Activated CD4-positive, alpha-beta T cell treated with anti-CD3 and anti-CD28 coated beads for 1 hour (primary cell): ENCODE results near the gene CBX1.
"Not testable (repeated sequence)": the region's sequence is repeated elsewhere in the genome, so short reads cannot be mapped to it uniquely, and the experiment has no call there.

Source experiments
- DNase-seq: peaks from one replicate; pipeline ENCODE4 v3.0.0-alpha.2; 2020

The CBX1 gene

DNA sequence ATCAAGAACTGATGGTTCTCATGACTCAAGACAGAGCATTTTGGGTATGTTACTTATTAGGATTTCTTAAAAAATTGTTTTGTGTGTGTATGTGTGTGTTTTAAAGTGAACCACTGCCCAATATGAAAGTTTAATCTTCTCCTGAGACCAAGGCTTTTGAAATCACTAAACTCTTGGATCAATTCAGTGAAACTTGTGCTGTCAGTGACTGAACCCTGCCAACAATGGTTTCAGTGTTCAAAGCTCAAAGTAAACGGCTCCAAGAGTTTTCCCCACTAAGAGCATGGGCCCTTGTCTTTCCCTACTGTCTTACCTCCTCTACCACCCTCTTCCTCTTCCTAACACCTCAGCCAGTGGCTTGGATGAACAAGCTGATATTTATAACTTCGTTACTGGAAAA is 31.1 kb downstream of the CBX1 start:
- no peak for DNase-seq

DNA sequence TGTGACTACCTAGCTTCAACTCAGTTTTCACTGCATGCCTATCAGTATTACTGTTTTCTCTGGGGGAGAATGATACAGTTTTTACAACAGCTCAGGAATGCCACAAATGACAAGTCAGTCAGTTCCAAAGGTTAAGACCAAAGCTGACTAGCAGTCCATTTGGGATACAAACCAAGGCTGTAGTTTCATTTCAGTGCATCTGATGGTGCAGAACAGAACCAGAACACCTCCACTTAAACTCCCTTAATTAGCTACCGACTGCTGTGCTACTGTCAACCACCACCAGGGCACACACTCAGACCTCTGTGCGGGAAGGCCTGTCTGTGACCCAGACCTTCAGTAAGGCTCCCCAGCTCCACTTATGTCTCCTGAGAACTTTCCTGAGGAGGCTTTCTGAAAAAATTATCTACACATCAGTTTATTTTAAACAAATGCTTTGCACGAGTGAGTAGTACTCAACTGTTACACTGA is 32.8 kb downstream of the CBX1 start:
- no peak for DNase-seq

GRCh38 chr17:48067808-48068207 is 33.5 kb downstream of the CBX1 start:
- DNase-seq: not testable (repeated sequence)

DNA sequence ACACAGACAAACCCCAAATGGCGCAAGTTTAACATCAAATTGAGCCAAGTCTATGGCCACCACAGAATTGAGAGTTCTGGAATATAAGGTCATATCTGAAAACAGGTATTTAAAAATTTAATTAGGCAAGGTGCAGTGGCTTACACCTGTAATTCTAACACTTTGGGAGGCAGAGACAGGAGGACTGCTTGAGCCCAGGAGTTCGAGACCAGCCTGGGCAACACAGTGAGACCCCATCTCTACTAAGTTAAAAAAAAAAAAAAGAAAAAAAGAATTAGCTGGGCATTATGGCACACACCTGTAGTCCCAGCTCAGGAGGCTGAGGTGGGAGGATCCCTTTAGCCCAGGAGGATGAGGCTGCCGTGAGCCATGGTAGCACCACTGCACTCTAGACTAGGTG is 34.0 kb downstream of the CBX1 start:
- DNase-seq: no peak

DNA sequence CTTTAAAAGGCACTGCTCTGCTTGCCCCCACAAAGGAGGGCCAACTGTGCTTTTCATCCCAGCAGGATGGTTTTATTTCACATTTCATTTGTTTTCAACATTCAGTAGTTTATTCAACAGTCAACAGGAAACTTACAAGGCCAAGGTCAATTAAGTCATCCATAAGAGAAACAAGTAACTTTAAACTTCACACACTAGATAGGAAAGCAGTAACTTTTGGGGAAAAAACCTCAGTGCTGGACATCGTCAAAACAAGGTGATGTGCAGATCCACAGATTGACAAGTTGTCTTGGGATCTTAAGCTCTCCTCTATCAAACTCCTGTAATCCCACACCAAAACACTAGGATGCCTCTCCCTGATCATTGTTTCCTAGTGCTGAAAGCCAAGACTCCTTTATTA is 34.6 kb downstream of the CBX1 start:
- no peak for DNase-seq

GRCh38 chr17:48066192-48066591 is 35.1 kb downstream of the CBX1 start:
- DNase-seq: no peak

DNA sequence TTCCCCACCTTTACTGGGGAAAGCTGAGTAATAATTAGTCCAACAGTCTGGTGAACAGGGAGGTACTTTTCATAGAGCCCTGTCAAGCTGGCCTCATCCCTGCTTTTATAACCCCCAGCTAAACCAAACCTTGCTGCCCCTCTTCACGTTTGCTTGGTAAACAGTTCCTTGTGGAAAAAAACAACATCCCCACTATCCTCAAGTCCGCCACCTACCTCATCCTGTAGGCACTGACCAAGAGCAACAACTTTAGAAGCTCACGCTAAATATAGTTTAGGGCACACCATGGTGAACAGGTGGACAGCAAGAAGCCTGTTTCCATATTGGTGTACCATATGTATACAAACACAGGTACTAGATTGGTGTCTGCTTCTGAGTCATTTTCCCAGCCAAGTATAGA is 36.6 kb downstream of the CBX1 start:
- DNase-seq: no peak

DNA sequence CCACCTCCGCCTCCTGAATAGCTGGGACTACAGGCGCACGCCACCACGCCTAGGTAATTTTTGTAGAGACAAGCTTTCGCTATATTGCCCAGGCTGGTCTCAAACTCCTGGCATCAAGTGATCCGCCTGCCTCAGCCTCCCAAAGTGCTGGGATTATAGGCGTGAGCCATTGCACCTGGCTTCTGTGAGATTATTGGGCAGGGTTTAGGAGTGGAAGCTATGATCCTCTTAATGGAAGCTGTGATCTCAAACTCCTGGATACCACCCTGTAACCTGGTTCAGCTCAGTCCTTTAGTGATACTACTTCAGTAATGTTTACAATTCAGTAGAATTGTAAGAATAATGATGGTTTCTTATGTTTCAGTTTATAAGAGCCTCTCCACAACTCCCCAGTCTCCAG is 39.0 kb downstream of the CBX1 start:
- no peak for DNase-seq

DNA sequence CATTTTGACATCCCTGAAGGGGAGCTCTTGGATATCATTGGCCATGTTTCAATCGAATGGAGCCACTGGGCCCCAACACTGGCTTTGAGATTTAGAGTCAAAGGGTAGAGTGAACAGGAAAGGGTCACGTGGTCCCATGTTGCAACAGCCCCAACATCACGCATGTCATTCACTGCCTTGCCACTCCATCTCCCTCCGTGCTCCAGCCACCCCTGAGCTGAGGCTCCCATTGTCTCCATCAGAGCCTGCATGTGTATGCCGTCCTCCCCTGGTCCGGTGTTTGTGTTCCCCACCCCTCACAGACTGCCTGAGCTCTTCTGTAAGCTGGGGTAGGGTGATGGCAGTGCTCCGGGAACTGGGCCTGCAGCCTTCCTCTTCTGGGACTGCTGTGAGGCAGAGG is 41.0 kb downstream of the CBX1 start:
- DNase-seq: no peak

GRCh38 chr17:48059125-48059668 is 42.1 kb downstream of the CBX1 start:
- DNase-seq: no peak

- DNase-seq: no peak
Observed at GRCh38 chr17:48058393-48059124, 42.7 kb downstream of the CBX1 start.

- DNase-seq: no peak
Observed at GRCh38 chr17:48057626-48058025, 43.7 kb downstream of the CBX1 start.

DNA sequence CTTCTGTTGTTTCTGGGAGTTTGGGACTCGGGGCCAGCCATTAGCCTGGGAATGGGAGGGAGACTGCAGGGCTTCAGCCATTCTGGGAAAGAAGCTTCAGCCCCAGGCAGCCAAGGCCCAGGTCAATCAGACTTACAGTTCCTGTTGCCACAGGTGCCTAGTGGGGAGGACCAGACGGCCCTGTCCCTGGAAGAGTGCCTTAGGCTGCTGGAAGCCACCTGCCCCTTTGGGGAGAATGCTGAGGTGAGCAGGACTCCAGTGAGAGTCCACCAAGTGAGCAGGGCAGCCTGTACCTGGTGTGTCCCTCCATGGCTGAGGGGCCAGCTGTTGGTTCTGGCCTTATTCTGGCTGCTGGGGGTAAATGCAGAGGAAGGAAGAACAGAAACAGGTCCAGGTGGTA is 44.4 kb downstream of the CBX1 start:
- no peak for DNase-seq

DNA sequence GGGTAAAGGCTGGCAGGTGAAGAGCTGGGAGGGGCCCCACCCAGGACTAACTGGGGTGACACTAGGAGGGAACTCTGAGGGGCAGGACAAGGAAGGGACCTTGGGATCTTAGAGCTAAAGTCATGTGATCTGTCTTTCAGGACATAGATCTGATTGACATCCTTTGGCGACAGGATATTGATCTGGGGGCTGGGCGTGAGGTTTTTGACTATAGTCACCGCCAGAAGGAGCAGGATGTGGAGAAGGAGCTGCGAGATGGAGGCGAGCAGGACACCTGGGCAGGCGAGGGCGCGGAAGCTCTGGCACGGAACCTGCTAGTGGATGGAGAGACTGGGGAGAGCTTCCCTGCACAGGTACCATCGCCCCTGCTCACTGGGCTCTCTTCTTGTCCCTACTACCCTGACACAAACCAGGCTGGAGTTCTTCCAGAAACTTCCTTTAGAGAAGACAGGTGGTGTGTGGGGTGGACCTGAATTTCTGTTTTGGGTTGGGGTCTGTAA is 45.0 kb downstream of the CBX1 start:
- DNase-seq: no peak

- no peak for DNase-seq
Observed at GRCh38 chr17:48055531-48056245, 45.6 kb downstream of the CBX1 start.

DNA sequence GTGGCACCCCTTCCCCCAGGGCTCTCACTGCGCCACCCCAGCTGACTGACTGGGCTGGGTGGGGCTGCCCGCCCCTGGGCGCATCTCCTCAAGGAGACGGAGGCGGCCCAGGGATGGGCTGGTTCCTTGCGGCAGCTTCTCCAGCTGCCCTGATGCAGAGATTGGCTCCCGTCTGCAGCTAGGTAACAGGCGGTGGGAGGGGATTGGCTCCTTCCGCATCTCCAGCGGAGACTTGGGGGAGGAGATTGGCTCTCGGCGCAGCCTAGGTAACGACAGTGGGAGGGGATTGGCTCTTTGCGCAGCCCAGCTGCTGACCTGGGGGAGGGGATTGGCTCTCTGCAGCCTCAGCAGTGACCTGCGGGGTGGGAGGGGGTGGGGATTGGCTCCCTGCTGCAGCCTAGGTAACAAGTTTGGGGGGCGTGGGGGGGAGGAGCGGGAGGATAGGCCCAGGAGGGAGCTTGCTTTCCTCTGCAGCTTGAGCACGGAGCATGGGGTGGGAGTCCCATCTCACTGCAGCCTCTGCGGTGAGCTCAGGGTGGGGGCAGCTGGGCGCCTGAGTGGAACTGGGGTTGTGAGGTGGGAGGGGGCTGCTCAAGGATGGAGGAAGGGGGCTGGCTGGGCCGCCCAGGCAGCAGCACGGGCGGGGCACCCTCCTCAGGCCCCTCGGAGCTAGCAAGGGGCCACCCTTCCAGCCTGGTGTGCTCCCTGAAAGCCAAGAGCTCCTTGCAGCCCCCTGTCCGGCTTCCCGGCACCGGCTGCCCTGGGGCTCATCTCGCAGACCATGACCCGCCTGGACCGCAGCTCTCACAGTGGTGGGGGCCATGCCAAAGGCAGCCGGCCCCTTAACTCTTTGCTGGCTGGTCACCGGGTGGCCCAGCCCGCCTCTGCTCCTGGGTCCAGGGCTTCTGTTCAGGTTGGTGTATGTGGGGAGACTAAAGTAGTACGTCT is 46.8 kb downstream of the CBX1 start:
- no peak for DNase-seq

GRCh38 chr17:48053758-48054237 is 47.5 kb downstream of the CBX1 start:
- no peak for DNase-seq

- no peak for DNase-seq
Observed at GRCh38 chr17:48052956-48053757, 48.1 kb downstream of the CBX1 start.

DNA sequence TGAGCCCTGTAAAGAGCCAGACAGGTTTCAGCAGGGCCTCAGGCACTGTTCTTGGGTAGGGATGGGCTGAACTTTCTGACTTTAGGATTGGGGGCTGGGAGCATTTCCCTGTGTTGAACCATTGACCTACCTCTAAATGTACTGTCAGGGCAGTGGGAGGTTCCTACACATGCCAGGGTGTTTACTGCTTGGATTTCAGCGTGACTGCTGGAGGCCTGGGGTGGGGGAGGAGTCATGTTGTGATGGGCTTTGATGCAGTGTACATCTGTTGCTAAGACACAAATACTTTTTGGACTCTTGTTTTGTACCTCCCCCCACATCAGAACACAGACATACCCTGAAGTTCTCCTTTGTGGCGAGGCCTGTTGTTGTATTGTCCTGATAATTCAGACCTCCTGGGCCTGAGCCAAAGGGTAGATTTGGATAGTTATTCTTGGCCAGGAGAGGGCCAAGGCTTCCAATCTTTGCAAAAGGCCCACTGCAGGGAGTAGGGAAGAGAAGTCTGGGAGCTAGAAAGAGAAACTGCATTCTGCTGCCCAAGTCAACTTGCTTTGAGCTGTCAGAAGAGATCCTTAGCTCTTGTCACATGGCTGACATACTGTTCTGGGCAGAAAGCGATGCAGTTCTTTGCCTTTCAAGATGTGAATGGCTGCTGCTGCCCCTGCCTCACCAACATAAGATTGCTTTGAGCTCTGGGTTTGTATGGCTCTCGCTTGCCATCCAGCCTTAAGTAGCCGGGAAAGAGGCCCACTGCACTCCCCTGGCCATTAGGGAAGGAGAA is 49.4 kb downstream of the CBX1 start:
- no peak for DNase-seq

DNA sequence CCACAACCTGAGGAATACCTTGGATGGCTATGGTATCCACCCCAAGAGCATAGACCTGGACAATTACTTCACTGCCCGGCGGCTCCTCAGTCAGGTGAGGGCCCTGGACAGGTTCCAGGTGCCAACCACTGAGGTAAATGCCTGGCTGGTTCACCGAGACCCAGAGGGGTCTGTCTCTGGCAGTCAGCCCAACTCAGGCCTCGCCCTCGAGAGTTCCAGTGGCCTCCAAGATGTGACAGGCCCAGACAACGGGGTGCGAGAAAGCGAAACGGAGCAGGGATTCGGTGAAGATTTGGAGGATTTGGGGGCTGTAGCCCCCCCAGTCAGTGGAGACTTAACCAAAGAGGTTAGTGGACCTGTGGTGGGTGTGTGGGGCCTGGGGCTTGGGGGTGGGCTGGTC is 50.0 kb downstream of the CBX1 start:
- no peak for DNase-seq
